Right lobe of liver (tissue), 4 donors: ENCODE measurements around the gene TSG101.

Experiments
- CTCF ChIP-seq, 4 donors: fragments of 200-600 bp in 3 of 4; fragments of 450-650 bp in 1 of 4; IDR thresholded peaks; one replicate each; pipeline versions ENCODE4 v1.5.1 to v1.8.0; 2016 to 2022; ENCODE audit warnings: antibody characterized with exemption in 4 of 4, mild to moderate bottlenecking in 2 of 4
- POLR2A ChIP-seq: fragments of 450-650 bp; IDR thresholded peaks from one replicate; pipeline ENCODE4 v1.6.1; 2017; ENCODE audit warnings: antibody characterized with exemption, mild to moderate bottlenecking
- donor health status: DM: no; HTN: no; CAD: no.
- donor health status: DM: no; HTN: no; CAD: no.
- donor health status: DM: no; HTN: yes; CAD: no.

- TF ChIP-seq POLR2A (peak; percentile 79), CTCF (IDR thresholded peaks at IDR 0.05) (no peak)
These were observed at the start of gene TSG101 for GRCh38 chr11:18526521-18527296.
